ENCODE measurements around the gene DDX1.
"Not testable (repeated sequence)": the region's sequence is repeated elsewhere in the genome, so short reads cannot be mapped to it uniquely, and the experiment has no call there.

DDX1 gene

DNA sequence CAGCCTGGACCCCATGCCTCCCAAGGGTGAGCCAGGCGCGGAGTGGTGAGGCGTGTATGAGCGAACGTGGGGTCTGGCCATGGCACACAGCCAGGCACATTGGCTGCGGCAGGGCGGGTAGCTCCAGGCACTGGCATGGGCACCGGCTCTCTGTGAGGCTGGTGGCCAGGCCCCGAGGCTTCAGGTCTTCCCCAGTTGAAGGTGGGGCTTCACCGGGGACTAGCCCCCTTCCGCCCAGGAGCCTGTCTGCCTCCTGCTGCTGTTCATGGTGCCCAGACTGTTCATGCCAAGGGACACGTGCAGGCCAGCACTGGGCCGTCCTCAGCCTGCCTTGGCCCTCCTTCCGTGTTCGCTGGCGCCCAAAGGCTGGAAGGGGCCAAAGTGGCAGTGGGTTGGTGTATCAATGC, 26.8 kb downstream of the DDX1 start:
- no peak for DNase-seq

DNA sequence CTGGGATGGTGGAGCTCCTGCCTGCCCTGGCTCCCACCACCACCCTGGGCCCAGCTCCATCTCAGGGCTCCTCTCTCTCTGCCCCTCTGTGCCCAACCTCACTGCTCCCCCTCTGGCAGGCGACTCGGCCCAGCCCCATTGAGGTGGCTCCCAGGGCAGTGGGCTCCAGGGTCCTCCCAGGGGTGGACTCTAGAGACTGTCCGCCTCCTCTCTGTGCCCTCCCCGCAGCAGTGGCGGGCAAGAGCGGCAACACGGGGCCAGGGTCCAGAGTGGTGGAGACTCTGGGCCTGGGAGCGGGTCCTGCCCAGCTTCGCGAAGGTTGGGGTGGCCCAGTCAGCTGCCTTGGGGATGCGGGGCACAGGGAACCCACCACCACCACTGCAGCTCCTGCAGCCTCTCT, 27.4 kb downstream of the DDX1 start:
- no peak for DNase-seq

DNA sequence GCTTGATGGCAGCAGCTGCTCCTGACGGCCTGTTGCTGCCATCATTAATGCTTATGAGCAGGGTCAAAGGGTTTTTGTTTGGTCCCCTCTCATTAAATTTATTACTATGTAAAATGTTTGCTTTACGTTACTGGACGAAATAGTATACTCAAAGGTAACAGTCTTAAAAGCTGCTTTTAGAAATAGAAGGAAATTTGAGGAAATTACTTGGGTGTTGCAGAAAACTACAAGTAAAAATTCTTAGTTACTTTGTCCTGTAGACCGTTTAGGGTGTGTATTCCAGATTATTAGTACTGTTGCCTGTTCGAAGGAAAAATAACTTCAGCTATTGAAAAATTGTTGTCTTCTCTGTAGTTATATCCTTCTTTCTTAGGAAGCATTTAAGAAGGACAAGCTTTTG, 27.8 kb downstream of the DDX1 start:
- DNase-seq: no peak

DNA sequence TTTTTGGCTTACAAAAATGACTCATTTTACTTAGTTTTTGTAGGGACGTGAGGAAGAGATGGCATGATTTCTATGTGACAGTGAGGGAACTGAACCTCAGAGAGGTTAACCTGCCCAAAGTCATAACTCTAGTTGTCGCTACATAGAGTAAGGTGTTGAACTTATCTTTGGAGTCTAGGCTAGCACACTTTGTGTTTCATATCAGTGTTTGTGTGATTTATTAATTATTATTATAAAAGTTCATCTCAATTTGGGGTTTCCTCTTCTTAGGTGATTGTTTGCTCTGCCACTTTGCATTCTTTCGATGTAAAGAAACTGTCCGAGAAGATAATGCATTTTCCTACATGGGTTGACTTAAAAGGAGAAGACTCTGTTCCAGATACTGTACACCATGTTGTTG, 28.3 kb downstream of the DDX1 start:
- no peak for DNase-seq

DNA sequence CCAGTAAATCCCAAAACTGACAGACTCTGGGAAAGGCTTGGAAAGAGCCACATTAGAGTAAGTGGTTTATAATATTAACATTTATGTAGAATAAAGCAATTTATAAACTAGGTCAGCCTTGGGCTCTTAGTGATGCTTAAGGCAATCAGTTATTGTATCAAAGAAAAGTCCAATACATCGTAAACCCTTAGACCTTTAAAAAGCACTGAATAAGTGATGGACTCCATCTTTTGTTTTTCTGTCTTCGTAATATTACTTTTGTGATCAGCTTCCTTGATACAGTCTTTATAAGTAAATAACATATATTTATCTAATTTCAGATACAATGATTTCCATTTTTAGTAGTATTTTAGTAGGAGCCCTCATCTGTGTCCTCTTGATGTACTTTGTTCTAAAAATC, 28.7 kb downstream of the DDX1 start:
- no peak for DNase-seq

DNA sequence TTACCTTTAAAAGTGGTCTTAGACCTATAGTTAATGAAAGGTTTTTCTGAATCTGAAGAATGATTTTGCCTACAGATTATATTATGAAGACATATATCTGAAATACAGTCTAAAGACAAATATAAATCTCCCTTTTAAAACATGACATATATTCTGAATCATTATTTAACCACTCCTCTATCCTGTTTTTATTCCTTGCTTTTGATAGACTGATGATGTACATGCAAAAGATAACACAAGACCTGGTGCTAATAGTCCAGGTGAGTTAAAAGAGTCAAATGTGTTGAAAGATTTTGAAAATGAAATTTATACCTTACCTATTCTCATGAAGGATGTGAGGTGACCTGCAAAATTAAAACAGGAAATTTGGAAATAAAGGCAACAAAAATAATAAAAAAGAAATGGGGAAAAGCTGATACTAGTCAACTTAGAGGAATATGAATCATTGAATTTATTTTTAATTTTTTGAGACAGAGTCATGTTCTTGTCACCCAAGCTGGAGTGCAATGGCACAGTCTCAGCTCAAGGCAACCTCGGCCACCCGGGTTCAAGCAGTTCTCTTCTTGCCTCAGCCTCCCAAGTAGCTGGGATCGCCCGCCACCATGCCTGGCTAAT, 29.3 kb downstream of the DDX1 start:
- no peak for DNase-seq

DNA sequence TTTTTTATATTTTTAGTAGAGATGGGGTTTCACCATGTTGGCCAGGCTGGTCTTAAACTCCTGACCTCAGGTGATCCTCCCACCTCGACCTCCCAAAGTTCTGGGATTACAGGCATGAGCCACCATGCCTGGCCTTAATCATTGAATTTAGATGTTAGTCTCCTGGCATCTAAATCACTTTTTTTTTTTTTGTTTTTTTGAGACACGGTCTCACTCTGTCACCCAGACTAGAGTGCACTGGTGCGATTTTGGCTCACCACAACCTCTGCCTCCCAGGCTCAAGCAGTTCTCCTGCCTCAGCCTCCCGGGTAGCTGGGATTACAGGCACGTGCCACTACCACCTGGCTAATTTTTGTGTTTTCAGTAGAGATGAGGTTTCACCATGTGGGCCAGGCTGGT, 29.8 kb downstream of the DDX1 start:
- not testable (repeated sequence) for DNase-seq

DNA sequence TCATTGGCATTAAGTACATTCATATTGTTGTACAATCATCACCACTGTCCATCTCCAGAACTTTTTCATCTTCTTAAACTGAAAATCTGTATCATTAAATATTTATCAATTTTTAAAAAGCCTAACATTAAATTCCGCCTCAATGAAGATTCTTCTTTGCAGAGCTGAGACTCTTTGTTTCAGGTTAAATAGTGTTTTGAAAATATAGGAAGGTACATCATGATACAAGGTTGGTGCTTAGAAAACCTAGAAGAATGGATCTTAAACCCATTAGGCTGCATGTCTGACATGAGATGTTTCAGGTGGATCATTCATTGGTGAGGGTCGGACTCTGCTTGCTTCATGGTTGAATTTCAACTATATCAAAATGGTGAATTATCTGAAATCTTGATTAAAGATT, 30.5 kb downstream of the DDX1 start:
- DNase-seq: no peak

DNA sequence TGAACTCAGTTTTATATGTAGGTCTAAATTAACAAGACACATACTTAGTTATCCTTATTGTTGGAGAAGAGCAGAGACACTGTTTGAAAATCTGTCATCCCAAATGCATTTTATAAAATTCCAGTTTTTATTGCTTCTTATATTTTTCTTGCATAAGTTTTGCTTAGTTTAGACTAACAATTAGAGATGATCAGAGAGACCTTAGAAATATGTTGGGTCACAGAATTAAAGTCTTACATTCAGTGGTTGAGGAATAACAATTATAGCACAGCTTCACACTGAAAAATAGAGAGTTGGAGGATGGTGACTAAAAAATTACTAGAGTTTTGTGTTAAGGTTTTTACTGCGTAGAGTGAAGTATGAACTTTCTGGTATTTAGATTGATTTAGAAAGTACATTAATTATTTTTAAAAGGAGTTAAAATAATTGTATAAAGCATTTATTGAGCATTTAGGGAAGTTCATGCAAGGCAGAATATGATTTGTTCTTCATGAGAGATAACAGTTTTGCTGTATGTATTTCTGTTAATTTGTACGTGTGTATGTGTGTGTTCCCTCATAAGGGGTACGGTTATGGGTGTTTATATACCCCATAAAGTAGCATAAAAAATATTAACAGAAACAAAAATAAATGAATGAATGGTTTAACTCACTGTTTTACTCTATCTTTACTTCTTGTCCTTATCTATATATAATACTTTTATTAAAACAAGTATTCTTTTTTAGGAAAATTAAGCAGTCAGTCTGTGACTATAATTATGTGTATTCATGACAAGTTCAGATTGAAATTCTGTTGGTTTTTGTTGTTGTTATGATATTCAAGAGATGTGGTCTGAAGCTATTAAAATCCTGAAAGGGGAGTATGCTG, 31.2 kb downstream of the DDX1 start:
- no peak for DNase-seq

DNA sequence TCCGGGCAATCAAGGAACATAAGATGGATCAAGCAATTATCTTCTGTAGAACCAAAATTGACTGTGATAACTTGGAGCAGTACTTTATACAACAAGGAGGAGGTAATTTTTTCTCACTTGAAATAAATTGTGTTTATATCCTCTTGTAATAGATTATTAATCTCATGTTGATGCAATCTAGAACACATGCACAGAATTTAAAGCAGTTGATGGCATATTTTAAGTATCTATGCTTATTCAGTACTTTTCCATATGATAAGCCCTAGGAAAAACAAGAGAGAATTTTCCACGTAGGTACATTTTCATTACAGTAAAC, 31.8 kb downstream of the DDX1 start:
- no peak for DNase-seq

DNA sequence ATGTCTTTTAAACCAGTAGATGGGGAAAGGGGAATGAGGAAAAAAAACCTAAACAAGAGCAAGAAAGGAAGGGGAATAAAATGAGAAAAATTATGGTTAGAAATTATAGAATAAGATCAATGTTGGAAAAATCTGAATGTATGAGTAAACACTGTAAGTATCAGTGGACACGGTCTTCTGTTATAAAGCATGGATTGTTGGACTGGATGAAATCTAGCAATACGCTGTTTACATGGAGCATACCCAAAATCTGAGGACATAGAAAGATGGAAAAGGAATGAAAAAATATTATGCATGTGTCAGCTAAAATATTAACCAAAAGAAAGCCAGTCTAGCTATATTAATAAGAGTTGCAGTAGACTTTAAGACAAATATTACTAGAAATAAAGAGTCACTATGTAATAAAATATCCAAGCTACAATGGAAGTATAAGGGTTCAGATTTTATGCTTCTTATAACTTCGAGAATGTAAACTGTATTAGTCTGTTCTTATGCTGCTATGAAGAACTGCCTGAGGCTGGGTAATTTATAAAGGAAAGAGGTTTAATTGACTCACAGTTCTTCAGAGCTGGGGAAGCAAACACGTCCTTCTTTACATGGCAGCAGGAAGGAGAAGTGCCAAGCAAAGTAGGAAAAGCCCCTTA, 32.4 kb downstream of the DDX1 start:
- DNase-seq: no peak

DNA sequence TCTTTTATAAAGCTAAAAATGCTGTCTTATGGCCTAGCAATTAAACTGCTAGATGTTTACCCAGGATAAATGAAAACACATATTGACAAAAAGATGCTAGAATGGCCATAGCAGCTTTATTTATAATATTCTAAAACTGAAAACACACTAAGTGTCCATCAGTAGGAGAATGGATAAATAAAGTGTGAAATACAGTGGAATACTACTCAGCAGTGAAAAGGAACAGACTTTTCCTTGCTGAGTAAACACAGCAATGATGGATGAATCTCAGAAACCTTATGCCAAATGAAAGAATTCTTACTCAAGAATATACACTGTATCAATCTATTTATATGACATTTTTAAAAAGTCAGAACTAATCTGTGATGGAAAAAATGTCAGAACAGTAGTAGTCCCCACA, 33.2 kb downstream of the DDX1 start:
- no peak for DNase-seq

DNA sequence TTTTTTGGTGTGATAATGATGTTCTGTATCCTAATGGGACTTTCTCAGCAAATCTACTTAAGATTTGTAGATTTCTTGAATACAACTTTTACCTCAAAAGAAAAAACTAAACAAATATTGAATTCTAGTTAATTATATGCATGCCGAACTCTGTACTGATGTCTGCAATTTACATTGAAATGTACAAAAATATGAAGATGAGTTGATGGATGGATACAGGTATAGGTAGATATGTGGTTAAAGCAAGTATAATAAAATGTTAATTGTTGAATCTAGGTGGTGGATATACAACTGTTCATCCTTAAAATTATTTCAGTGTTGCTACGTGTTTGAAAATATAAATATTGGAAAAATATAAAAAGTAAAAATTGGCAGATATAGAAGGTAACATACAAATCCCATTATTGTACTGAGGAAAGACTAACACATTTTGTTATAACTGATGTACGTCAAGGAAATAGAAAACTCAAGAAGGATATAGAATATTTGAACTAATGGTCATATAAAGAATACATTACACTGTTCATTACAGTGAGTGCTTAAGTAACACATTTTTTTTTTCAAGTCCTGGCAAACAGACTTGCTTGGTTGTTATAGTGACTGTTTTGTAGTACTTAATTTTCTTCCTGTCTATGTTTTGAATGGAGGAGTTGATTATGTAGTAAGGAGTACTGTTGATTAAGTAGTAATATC, 33.8 kb downstream of the DDX1 start:
- no peak for DNase-seq

DNA sequence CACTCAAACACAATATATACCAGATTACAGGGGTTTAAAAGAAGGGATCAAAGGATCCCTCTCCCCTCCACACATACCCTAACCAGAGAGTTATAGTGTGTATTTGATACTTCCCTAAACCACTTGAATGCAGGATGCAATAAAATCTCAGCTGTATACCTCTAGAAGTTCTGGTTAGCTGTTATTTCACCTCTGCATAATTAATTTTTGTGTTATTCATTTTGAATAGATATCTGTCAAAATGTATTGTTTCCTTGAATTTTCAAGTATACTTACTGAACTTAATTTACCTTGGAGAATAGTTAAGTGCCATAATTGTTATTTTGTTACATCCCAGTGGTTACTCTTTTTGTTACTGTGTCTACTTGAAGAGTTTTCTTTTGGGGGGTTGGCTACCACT, 34.5 kb downstream of the DDX1 start:
- no peak for DNase-seq

DNA sequence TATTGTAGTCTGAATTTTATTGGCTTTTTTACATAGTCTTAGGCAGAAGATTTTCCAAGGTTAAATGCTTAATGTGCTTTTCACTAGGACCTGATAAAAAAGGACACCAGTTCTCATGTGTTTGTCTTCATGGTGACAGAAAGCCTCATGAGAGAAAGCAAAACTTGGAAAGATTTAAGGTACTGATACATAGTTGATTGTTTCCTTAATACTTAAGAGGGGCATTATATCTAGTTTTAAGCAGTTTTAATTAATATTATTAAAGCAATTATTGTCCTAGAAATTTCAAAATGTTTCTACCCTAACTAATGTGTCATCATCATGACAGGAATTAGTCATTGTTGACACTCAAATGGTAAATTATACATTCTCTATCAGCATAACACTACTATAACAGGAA, 35.3 kb downstream of the DDX1 start:
- DNase-seq: no peak

DNA sequence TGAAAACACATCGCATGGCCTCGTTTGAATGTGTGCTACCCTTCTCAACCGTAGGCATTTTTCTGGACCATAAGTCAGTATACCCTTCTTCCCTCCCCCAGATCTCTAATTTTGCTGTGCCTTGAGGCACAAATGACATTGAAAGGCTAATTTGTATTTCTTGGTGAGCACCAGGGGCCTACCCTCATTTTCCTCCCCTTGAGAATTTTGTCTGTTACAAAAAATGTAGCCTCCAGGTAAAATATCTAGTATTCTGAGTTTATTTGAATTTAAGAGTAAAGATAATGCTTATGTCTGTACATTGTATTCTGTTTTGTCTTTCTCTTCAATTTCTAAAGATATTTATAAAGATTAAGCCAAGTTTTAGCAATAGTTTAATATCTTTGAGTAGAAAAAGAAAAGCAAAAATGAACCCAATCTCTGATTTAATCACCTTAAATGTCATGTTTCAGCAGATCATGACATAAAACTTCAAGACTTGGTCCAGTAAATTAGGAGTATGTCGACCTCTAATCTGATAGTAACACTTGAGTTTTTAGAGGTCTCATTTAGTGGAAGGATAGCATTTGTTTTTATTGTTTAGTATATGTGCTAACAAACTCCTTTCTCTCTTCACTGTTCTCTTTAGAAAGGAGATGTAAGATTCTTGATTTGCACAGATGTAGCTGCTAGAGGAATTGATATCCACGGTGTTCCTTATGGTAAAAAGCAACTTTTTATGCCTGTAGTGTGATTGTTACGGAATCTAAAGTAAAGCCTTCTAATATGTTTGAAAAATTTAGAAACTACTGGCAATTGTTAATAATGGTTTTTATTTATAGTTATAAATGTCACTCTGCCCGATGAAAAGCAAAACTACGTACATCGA, 36.4 kb downstream of the DDX1 start:
- DNase-seq: no peak

DNA sequence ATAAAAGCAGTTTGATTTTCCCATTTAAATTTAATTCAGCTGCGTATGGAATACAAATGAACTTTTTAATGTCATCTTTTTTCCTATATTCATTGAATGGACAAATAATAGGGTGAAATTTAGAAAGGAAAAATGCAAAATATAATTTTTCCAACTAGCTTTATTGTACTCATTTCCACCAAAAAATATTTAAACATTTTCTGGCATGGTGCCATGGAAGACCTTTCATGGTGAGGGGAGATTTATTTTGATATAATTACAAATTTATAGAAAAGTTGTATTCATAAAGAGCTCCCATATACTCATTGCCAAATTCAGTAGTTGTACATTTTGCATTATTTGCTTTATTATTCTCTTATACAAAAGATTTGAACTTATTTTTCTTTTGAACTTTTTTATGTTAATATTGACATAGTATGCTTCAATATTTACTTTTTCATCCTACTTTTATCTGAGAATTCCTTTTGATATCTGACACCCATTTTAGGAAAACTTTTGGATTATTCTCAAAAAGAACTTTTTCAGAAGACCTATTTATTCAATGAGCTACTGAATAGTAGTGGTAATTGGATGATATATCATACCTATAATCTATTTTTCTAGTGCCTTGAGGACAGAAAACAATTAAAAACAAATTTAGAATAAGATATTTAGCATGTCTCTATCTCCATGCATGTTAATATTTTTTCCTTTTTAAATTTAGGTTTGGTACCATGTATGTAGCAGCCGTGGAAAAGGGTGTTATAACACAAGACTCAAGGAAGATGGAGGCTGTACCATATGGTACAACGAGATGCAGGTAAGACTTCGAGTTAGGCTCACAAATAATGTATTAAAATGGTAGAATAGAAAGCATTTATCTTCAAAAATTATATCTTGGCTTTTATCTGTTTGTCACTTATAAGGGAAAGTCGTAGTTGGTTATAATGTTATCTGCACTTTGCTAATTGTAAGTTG, 37.5 kb downstream of the DDX1 start:
- no peak for DNase-seq

DNA sequence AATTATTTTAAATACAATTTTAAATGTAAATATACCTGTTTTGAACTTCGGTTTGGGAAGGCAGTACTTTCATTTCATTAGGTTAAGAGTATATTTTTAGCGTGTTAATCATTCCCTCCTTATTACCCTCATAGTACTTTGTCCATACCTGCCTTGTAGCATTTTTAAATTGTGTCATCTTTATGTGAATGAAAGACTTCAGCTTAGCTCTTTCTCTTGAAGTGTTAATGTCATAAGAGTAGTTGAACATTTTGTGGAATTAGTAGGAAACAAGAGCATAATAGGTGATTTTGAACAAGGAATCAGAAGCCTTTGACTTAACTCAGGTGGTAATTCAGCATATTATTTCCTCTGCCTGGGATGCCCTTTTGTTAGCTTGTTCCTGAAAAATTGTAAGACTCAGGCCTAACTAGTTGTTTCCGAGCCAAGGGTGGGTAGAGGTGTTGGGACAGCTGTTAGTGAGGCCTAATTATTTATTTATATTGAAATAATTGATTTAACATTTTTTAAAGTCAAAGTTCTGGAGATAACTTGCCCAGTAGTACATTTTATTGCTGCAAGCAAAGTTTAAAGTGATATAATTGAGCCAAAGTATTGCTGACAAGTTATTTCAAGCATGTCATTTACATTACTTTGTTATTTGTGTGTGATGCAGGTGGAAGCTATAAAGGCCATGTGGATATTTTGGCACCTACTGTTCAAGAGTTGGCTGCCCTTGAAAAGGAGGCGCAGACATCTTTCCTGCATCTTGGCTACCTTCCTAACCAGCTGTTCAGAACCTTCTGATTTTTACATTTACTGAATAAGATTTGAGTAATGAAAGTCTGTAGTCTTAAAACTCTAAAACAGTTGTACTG, 38.7 kb downstream of the DDX1 start:
- no peak for DNase-seq

DNA sequence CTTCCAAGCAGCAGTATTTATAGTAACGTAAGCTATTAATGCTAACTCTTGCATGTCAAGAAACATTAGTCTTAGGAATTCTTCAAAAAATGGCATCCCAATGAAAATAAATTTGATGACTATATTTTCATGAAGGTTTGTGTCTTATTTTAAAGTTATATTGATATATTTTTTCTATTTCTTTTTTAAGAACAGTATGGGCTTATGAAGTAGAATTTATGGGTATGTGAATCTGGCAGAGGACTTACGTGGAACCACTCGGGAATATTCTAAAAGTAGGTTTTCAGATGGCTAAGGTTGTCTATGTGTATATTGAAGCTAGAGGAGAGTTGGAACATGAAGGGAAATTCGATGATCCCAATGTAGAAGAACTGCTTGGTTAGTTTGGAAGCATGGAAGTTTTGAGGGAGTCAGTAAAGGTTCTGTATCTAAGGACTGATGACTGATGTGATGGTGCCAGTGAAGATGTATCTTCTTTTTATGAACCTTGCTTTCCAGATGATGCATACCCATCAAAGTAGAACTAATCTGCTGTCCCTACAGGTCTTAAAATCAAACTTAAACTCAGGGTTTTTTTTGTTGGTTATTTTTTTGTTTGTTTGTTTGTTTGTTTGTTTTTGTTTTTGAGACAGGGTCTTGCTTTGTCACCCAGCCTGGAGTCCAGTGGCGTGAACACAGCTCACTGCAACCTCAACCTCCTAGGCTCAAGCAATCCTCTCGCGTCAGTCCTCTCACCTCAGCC, 39.5 kb downstream of the DDX1 start:
- no peak for DNase-seq

DNA sequence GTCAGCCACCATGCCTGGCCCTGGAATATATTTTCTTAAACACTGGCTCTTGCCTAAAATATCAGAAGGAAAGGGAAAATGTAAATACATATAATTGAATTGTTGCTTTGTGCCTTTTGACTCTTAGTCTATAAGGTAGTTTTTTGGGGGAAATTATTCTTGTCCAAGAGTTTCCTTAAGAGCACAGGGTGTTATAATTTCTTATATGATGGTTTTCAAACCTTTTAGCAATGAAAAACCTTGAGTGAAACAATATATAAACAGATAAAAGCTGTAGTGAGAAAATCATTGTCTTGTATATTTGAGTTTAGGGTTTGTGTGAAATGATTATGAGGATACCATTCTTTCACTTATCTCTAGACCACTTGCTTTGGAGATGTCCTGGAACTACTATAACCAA, 40.2 kb downstream of the DDX1 start:
- DNase-seq: no peak
